ENCODE data around the gene ASF1B.
A peak's percentile ranks its signal among the peaks of the same experiment; 100 is the strongest.

ASF1B gene

DNA sequence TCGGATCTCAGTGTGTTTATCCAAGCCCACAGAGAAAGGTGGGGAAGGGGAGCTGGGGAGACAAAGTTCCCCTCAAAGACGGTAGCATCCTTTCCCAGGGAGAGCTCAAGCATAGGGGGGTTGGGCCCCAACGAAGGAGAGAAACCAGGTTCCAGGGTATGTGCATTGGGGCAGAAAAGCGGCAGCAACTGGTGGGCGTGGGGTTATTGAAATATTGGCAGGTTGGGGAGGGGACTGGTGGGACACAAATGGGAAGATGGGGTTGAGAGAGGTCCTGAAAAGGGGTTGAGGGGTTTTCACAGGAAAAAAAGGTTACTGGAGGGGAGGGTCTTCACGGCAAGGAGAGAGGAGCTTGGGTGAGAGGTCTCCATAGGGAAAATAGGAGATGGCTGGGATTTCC is 1.0 kb downstream of the ASF1B start:
- no peak for DNase-seq

DNA sequence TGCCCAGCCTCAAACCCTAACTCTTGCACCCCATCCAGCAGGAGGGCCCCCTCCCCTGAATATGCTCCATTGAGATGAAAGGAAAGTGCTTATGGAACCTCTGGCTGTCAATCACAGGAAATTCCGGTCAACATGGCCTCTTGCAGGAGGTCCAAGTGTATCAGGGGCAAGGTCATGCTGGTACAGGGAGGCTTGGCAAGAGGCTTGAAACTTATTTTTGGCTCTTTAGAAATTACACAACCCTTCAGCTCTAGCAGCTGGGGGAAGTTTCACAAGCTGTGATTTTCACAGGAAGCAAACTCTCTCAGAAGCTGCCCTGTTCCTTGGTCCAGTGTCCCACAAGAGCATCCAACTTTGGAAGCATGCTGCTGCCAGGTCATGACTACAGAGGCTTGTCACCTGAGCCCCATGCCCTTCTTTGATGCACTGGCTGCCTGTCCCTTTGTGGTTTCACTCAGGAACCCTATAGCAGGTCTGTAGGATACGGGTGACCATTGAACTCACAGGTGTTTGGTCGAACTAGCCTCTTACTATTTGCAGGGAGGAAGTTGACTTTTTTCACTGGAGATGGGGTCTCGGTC is 8.4 kb downstream of the ASF1B start:
- DNase-seq: no peak

DNA sequence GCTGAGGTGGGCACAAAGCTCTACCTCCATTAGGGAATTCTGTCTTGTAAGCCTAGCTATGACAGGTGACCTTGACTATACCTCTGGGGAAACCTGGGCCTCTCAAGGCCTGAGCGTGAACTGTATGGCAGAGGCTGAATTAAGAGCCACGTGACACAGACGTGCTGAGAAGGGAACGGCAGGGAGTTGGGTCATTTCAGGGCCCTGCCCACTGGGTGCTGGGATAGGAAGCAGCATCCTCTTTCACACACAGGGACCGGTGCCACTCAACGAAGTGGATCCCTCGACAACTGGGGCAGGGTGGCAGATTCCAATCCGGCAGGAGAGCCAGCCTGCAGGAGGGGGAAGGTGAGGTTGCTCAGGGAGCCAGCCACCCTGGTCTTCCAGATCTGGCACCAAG is 9.2 kb downstream of the ASF1B start:
- no peak for DNase-seq

DNA sequence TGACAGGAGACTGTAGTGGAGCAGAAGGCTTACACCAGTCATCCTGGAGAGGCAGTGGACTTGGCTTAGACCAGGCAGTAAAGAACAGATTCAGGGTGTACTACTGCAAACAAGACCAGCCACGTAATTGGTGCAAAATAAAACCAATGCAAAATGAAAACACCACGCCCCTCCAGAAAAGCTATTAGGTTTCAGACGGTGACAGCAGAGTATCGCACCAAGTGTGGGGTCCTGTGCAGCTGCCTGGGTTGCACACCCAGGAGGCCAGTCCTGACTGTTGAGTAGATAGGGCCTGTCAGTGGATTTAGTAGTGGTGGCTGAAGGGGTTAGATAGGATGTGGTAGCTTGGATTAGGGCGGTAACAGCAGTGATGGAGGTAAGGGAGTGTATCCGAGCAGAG is 13.5 kb downstream of the ASF1B start:
- DNase-seq: no peak

DNA sequence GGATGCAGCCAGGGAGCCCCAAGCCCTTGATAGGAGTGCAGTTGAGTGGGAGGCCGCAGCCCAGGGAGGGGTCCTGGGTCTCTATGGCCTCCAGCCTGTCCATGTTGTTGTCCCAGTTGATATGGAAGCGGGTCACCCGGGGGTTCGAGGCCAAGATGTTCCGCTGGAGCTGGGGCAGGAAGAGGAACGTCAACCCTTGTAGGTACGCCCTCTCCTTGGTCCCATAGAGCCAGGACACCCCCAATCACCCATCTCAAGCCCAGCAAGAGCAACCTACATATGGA is 15.9 kb downstream of the ASF1B start:
- no peak for DNase-seq

DNA sequence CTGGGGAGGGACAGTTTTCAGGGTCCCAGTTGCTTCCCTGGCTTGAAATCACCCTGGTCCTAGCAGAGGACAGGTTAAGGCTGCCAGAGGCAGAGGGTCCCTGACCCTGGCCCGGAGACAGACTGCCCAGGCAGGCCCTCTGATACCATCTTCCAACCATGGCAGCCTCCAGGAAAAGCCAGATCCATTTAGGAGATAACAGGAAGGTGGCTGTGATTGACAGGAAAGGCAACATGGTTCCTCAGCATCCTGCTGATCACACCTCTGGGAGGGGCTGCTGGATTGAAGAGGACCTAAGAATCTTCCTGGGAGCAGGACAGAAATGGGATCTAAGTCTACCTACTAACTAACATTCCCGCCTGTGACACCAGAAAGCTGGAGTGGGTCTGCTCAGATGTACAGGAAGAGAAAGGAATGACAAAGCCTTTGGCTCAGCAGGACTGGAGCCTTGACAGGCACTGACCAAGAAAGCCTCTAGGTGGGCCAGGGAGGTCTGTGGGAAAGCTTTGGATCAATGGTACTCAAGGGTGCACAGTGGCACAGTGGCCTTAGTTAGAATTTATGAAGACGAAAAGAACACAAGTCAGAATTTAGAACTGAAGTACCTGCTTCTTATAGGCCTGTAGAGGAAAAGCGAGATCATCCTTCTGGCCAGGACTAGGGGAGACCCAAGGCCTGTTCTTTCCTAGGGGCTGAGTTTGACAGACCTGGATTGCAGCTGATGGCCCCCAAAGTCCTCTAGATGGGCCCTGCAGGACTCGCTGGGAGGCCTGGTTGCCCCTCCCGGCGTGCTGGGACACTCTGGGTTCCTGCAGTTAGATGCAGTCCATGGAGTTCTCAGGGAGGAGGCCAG is 16.5 kb downstream of the ASF1B start:
- DNase-seq: no peak

DNA sequence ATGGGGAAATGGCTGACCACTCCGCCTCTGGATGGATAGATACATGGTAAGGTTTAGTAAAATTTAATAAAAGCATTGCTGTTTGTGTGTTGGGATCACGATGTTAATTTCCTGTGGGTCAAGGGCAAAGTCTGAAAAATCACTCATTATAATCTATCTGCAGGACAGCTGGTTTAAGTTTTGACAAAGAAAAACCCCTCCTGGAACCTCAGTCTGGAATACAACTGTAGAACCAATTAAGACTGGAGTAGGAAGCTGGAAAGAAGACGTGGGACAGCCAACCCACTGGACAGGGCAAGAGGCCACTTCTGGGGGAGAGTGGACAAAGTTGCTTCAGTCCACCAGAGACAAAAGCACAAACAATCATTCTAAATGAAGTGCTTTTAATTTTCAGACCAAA is 17.2 kb downstream of the ASF1B start:
- DNase-seq: no peak

DNA sequence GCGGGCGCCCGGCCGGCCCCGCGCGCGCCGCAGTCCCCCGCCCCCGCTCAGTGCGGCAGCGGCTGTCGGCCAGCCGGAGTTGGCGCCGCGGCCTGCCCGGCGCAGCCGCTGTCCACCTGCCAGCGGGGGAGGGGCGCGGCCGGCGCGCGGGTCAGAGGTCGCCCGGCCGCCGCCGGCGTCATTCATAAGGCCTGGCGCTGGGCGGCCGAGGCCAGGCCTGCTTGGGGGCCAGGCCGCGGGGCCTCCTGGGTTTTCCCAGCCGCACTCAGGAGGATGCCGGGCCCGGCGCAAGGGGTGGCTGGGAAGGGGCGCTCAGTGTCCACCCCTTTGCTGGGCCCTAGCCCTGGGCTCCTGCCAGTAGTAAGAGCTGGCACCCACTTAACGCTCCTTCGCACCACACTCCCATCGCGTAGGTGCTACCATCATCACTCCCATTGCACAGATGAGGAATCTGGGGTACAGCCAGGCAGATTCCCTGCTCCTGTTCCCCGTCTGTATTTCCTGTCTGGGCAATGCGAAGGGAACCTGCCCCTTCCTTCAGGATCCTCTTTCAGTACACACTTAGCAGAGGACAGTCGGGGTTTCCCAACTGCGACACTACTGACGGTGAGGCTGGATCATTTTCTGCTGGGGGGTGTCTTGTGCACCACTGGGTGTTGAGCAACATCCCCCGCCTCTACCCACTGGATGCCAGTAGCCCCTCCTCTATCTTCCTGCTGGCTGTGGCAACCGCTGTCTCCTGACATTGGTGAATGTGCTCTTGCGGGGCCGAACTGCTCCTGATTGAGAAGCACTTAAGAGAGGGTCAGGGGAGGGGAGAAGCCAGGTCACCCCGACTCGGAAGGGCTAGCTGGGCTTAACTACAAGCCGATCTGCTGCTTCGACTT is 18.0 kb downstream of the ASF1B start:
- peak; percentile 48 for DNase-seq

DNA sequence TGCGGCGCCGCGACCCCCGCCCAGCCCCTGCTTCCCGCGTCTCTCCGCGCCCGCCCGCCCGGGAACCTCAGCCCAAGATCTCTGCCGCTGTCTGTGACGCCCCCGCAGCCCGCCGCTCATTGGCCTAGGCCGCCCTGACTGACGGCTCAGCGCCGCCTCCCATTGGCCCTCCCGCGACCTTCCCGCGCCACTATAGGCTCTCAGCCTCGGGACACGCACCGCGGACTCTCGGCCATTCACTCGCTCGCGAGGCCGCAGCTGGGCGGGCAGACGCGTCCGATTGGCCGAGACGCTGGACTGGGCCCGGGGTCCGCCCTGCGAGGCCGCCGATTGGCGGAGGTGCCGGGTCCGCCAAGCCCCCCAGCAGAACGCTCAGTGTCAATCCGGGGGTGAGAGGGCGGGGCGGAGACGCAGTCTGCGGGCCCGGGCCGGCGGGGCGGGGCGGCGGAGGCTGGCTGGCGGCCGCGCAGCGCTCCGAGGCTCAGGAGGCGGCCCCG is 18.7 kb downstream of the ASF1B start, which contains the start of gene PRKACA:
Gene PRKACA, minus strand, starts transcription at position 95 of the 497 bp plus-strand sequence. CDS start 215 bp downstream, outside the sequence.
- DNase-seq: peak; percentile 97

DNA sequence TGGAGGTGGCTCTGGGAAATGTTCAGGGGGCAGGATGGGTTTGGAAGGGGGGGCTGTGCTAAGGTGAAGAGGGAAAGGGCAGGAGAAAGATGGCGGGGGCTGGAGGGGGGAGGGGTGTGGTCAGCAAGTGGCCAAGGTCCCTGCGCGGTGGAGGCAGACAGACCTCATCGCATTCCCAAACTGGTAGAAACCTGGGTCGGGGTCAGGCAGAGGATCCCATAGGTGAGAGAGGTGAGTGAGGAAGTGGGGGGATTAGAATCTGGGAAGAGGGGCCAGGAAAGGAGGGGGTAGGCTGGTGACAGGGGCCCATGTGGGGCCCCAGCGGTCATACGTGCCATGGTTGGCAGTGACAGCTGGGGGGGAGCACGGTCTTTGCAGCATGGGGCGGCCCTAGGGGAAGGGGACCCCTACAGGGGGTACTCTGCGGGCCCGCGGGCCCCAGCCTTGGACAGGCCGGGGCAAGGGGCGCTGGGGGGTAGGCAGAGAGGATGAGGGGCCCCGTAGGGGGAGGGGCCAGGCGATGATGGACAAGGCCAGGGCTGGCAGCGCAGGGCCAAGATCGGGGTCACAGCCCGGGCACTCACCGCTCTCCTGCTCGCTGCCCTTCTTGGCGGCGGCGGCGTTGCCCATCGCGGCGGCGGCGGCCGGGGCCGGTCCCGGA is 19.3 kb downstream of the ASF1B start:
- DNase-seq: peak; percentile 18

DNA sequence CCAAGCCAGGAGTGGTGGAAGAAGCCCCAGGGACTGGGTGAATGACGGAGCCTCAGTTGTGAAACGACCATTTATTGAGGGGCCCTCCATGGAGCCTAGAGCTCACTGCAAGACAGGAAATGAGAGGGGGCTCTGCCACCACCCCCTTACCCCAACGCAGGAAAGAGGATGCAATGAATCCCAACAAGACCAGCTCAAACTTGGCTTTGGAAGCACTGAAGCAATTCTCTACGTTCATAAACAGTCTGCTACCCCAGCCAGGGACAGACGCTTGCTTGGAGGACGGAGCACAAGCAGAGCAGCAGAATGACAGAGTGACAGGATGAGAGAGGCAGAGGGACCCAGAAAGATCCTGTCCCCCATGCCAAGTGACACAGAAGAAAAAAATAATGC is 19.9 kb downstream of the ASF1B start:
- no peak for DNase-seq

DNA sequence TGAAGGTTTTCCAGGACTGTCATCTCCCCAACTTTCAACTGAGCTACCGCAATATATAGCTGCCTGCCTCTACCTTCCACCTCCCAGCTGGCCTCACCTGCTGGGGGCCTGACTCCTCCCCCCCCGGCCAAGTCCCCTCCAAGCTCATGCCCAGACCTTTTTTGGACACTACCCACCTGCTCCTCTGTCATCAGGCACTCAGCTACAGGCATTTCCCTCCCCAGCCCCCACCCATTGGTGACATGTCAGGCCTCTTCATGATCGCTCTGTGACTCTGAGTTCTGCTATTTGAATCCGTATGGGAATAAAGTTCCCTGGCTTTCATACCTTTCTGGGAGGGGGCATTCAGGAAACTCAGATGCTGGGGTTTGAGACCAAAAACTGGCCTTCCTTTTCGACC is 20.6 kb downstream of the ASF1B start:
- DNase-seq: no peak

DNA sequence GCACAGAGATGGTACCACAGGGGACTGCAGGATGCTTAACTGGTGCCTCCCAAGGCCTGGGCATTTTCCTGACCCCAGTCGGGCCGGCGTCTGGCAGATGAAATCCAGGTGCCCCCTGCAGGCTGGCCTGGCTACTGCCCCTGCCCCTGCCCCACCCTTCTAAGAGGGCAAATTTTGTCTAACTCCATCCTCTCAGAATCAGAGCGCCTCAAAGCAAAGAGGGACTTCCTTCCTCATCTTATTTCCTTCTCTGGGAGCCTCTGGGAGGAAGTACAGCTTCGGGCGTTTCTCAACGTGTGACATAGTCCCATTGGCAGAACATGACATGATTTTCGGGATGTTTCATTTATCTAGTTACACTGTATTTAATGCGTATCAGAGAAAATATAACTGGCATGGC is 21.5 kb downstream of the ASF1B start:
- peak; percentile 11 for DNase-seq

DNA sequence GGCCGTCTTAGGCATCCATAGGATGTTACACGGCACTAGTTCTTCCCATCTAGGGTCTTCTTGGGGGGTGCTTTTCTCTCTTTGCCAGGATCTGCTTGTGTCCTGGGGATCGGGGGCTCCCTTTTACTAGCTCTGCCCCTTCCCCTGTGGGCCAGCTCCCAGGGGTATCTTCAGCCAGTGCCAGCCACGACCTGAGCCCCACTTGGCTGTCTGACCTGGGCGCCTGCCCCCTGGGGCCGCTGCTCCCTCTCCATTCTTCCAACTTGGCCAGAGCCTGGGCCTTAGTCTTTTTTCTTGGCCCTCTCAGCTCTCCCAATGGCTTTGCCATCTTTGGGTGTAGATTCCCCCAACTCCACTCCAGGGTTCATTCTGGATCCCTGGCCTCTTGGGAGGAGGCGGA is 21.9 kb downstream of the ASF1B start:
- DNase-seq: no peak

DNA sequence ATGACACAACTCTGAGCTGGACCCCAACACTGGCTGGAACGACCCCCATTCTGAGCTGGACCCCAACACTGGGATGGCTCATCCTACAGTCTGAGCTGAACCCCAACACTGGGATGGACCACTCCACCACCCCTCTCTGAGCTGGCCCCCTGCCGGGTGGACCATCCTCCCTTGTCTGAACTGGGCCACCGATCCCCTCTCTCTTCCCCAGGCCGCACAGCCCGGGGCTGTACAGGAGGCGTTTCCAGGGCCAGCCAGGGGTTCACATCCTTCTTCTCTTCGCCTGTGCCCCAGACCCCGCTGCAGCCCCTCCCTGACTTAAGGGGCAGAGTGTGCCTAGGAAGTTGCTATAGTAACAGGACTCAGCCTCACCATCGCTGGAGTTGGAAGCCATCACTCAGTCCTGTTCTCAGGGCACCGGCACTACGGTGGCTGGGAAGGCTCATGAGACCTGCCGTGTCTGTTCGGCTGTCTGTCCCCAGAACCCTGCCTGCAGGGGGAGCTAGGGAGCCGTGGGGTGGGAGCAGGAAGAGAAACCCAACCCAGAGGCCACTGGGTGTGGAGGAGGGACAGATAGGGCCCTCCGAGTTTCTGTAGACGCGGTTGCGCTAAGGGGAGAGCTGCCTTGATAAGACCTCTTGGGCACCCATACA is 22.5 kb downstream of the ASF1B start:
- peak; percentile 44 for DNase-seq

DNA sequence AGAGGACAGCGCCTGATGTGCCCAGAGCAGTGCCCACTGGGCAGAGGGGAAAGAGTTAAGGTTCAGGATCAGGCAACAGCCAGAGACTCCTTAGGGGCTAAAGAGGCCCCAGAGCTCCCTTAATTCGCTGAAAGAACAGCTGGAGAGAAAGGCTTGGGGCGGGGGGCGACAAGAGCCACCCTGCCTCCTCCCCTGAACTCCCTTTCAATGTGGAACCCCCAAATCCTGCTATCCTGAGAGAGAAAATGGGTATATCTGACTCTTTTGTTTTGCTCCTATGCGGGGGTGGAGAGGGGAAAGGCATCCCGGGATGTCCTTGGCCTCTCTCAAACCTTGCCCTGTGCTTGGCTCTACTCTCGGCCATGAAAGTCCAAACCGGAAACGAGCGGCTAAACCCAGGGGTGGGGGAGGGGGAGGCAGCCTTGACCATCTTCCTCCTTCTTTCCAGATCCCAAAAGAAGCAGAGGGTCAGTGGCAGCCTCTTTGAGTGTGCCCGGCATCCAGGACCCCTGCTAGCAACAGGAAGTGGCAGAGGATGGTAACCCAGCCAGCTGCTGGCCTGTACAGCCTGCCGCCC is 23.5 kb downstream of the ASF1B start:
- no peak for DNase-seq

DNA sequence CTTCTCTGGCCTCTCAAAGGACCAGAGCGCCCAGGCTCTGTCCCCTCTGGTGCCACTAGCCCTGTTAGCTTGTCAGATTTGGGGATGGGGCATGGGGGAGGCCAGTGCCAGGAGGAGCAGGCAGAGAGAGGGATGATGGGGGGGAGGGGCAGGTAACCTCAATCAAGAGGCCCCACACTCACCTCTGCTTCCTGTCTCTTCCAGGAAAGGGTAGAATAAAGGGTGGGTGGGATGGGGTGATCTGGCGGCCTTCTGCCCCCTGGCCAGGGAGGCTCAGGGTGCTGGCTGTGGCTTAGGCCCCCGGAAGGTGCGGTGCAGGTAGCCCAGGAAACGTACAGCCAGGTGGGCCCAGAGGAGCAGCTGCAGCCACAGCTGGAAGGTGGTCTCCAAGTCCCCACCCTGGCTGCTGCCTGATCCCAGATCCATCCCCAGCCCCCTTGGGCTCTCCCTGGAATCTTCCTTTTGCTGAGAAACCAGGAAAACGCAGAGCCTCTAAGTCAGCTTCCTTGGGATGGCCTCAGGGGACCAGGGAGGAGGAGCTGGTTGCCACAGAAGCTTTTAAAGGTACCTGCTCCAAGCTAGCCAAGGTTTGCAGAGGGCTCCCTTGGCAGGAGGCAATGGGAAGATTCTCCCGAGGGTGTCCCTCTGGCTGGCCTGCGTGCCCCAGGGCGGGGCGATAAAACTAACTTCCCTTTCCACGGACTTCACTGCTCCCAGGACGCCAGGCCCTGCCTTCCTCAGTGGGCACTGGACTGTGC is 24.2 kb downstream of the ASF1B start:
- DNase-seq: no peak

DNA sequence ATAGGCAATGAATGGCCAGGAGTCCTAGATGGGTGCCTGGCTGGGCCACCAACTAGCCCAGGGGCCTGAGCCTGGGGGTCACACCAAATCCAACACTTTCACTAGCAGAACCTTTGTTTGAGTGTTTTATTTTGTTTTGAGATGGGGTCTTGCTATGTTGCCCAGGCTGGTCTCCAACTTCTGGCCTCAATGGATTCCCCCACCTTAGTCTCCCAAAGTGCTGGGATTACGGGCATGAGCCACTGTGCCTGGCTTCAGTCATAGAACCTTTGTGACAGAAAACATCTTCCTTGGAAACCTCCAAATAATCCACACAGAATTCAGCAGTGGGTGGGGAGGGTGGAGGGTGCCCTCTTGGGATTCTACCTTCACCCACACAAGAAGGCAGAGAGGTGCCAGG is 24.9 kb downstream of the ASF1B start:
- no peak for DNase-seq

DNA sequence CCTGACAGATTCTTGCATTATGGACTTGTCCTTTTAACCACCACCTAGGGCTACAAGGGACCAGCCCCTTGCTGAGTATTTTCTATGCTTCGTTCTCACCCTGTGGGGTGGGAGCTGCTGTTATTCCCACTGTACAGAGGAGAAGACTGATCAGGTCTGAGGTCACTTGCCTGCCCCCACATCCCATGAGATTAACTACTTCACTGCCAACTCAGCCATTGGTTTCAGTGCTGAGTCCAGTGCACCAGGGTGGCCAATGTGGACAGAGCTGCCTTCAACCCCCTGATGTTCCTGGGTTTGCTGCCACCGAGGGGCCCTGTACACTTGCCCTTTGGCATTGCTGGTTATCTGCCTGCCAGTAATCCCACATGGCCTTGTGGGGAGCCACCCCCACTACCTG is 25.7 kb downstream of the ASF1B start:
- no peak for DNase-seq

DNA sequence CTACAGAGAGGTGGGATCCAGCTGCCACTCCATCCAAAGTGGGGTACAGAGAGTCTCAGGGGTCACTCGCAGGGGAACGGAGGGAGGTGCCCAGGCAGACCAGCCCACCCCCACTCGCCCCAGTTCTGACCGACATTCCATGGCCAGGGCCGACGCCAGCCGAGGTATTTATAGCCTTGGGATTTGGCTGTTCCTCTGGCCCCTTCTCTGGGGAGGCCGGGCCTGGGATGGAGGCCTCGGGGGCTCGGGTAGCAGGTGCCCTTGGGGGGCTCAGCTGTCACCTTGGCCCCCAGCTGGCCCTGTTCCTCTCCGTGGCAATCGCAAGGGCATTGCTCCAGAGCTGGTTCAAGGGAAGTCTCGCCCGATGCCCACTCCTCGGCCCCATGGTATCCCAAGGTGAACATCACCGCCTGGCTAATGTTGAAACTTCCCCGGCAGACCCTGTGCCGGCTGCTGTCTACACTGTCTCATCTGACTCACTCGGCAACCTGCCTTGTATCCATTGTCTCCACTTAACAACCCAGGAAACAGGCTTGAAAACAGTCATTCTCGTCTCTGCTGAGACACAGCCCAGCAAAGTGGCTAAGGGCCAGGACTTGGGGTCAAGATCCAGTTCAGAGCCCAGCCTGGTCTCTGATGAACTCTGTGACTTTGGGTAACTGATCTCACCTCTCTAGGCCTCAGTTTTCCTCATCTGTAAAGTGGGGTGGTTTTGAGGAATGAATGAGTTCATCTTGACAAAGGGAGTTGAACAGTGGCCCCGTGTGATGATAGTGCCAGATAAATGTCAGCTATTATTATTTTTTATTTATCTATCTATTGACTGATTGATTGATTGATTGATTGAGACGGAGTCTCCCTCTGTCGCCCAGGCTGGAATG is 28.6 kb downstream of the ASF1B start:
- no peak for DNase-seq

Data from effector CD8-positive, alpha-beta T cell (primary cell).